ENCODE data around the gene OR52W1.
A peak's percentile ranks its signal among the peaks of the same experiment; 100 is the strongest.
"Not testable (repeated sequence)": the region's sequence is repeated elsewhere in the genome, so short reads cannot be mapped to it uniquely, and the experiment has no call there.

The OR52W1 gene

GRCh38 chr11:6217722-6218121 lies 18.7 kb downstream of the OR52W1 start:
- DNase-seq (ENCODE audit: low read depth): no peak

DNA sequence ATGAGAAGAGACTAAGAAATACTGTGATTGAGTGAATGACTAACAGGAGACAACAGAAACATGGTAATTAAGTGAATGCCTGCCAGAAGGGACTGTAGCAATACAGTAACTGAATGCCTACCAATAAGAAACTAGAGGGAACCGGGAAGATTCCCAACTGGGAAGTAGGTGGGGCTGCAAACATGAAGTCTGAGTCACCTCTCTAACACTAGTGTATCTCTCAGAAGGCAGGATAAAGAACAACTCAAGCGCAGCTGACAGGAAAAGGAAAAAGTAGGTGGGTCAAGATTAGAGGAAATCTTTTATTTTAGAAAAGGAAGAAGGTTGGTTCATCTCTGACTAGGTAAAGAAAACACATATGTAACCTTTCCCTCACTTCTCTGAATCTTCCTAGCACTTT lies 20.3 kb downstream of the OR52W1 start:
- no peak for DNase-seq (ENCODE audit: low read depth)

GRCh38 chr11:6223854-6224253 lies 24.8 kb downstream of the OR52W1 start:
- no peak for DNase-seq (ENCODE audit: low read depth)

GRCh38 chr11:6224421-6224820 lies 25.4 kb downstream of the OR52W1 start:
- no peak for DNase-seq (ENCODE audit: low read depth)

- no peak for DNase-seq (ENCODE audit: low read depth)
These were observed 26.0 kb downstream of the OR52W1 start for GRCh38 chr11:6225024-6225423.

DNA sequence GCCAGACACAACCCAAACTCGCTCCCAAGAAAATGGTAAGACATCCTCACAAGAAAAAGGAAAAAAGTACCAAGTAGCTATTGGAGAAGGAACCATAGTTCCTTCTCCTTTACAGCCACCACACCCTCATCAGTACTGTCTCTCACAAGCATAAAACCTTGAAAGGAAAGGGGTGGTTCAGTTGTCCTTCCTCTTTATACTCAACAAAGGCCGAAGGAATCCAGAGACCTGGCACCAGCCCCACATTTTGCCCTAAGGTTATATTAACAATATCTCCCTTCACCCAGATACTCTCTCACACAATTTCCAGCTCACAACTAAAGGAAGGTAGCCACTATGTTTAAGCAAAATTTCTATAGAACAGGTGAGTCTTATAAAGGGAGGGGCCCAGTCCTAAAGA lies 26.9 kb downstream of the OR52W1 start:
- no peak for DNase-seq (ENCODE audit: low read depth)

DNA sequence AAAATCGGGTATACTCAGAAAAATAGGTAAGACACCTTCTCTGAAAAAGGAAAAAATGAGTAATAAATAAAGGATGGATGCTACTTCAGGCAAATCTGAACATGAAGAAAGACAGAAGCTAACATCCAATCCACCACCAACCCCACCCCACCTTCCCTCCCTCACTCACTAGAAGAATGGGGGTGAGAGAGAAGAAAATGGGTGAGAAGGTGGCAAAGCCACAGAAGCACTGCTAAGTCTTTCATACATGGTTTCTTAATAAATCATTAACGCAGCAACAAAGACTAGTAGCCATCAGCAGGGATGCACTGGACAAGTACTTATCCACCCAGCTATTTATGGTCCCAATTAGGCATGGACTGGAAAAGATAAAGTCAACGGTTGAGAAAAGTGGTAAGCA lies 29.5 kb downstream of the OR52W1 start:
- no peak for DNase-seq (ENCODE audit: low read depth)

DNA sequence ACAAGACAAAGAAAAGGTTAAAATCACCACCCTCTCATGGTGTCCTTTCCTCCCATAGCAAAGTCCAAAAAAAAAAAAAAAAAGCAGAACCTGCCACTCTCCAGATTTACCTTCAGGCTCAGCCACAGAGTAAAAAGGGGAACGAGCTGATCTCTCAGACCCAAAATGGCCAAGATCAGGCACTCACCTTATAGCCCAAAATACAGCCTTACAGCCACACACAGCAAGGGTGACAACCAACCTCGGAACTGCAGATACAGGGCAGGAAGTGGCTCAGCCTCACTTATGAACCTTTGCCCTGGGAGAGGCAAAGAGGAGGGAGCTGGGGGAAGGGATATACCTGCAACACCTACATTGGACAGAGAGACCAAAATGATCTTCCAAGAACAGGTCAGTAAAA lies 30.9 kb downstream of the OR52W1 start:
- no peak for DNase-seq (ENCODE audit: low read depth)

GRCh38 chr11:6232899-6233298 lies 33.9 kb downstream of the OR52W1 start:
- DNase-seq (ENCODE audit: low read depth): no peak

- DNase-seq (ENCODE audit: low read depth): no peak
These were observed 35.0 kb downstream of the OR52W1 start for GRCh38 chr11:6233984-6234386.

DNA sequence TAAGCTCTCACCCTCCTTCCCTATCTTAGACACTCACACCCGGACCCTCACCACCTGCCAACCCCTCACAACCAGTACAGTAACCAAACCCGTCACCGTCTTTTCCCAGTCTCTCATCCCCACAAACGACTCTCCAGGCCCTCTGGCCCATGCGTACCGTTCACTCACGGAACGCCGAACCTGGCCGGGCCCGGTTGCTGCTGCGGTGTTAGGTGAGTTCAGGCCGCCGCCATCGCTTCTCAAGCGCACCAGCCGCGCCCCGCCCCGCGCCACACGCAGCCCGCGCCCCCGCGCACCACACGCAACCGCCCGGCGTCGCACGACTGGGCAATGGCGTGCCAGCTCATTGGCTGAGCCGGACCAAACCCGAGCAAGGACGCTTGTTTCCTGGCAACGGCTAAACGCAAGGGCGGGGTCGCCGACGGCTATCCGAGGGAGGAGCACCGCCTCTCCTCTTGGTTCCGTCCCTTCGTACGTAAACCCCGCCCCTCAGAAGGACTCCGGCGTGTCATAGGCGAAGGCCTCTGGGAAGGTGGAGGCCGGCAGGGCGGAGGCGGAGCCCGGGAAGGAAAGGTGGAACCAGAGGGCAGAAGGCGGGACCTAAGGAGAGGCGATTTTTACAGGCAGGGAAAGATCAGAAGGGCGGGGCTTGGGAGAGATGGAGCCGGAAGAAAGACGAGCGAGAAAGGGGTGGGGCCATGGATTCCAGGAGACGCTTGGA lies 35.5 kb downstream of the OR52W1 start, which contains the start of gene FHIP1B:
Gene FHIP1B (minus strand): TSS at position 250 of the 721 bp plus-strand sequence. CDS start 10,120 bp downstream, outside the sequence.
- DNase-seq (ENCODE audit: low read depth): peak; percentile 99

DNA sequence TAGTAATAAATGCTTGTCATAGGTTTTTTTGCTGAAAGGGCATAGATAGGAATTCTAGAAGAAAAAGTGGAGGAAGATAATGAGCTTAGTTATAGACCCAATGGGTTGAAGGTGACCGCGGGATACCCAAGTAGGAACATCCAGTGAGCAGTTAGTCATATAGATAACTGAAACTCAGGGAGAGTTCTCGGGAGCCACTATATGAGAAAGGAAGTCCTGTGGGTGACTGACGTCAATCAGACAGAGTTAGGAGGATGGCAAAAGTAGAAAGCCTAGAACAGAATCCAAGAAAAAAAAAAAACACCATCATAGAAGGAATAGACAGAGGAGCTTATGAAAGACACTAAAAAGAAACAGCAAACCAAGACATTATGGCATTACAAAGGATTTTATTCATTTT lies 38.2 kb downstream of the OR52W1 start:
- no peak for DNase-seq (ENCODE audit: low read depth)

DNA sequence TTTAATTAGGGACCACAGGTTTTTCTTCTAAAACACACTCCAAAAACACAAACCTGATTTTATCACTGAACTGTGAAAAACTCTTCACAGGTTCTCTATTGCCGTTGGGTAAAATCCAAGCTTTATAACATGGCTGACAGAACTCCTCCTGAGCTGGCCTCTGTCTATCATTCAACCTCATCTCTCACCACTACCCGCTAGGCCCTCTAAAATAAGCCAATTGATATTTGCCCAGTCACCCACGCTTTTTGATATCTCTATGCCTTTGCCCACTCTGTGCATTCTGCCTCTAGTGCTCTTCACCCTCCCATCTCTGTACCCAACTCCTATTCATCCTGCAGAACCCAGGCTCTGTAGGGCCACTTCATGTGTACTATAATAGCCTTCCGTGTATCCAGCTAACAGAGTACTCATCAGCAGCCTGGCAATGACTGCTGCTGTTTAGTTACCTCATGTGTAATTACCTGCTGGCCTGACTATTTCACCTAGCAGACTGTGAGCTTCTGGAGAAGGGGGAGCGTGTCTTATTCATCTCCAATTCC lies 38.8 kb downstream of the OR52W1 start:
- DNase-seq (ENCODE audit: low read depth): no peak

DNA sequence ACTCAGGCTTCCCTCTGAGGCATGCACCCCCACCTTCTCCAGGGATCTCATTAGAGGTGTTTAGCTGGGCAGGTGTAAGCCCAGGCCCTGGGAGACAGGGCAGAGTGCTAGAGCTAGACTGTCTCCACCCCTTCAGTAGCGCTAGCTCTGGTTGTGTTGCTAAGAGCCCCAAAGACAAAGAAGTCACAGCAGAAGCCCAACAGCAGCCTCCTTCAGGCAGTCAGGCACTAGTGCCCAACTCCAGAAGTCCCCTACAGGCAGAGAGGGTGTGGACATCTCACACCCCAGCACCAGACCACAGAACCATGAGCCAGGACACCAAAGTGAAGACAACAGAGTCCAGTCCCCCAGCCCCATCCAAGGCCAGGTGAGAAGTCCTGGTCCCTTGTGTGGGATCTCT lies 39.9 kb downstream of the OR52W1 start, which contains the start of gene CNGA4:
Gene CNGA4 (plus strand): TSS at position 188 of the 400 bp plus-strand sequence. CDS start 118 bp downstream, at position 306.
- no peak for DNase-seq (ENCODE audit: low read depth)

- DNase-seq (ENCODE audit: low read depth): no peak
These were observed 41.1 kb downstream of the OR52W1 start for GRCh38 chr11:6240139-6240538.

- DNase-seq (ENCODE audit: low read depth): no peak
These were observed 41.8 kb downstream of the OR52W1 start for GRCh38 chr11:6240781-6241180.

DNA sequence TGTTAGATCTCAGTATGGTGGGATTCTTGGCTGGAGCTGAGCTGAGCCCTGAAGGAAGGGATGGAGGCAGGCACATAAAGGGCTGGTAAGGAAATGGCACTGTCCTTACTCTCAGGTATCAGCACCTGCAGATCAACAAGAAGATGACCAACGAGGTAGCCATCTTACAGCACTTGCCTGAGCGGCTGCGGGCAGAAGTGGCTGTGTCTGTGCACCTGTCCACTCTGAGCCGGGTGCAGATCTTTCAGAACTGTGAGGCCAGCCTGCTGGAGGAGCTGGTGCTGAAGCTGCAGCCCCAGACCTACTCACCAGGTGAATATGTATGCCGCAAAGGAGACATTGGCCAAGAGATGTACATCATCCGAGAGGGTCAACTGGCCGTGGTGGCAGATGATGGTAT lies 42.3 kb downstream of the OR52W1 start:
- DNase-seq (ENCODE audit: low read depth): no peak

DNA sequence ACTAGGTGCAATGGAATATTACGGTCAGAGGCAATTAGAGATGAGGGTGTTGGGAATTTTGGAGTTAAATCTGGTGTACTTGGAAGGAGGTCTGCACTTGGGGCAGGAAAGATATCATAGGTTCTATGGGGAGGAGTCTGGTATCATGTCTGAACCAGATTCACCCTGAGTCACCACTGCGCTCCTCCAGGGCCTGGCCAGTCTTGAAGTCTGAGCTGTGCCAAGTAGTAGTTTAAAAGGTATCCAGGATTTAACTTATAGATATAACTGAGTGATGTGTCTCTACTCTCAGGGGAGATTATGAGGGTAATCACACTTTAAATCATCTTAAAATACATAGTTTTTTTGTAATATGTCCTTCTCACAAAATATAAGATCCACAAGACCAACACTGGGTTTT lies 46.5 kb downstream of the OR52W1 start:
- no peak for DNase-seq (ENCODE audit: low read depth)

GRCh38 chr11:6248248-6248647 lies 49.2 kb downstream of the OR52W1 start:
- no peak for DNase-seq (ENCODE audit: low read depth)

- DNase-seq (ENCODE audit: low read depth): not testable (repeated sequence)
These were observed 49.9 kb downstream of the OR52W1 start for GRCh38 chr11:6248897-6249296.
